Neural progenitor cell (in vitro differentiated cells): ENCODE data around the gene LTO1.

ENCODE experiments used
- EZH2 ChIP-seq: fragments of 200-600 bp; sonication (generic); IDR thresholded peaks from 2 replicates; pipeline ENCODE4 v1.6.1; 2017; ENCODE audit warnings: antibody characterized with exemption, mild to moderate bottlenecking, moderate library complexity
- EZH2phosphoT487 ChIP-seq: fragments of 200-600 bp; sonication (generic); IDR thresholded peaks from 2 replicates; pipeline ENCODE4 v1.6.1; 2017; ENCODE audit warnings: antibody characterized with exemption
- TF ChIP-seq, protein P1 (sequence below): fragments of 200-600 bp; sonication (generic); IDR thresholded peaks from 2 replicates; pipeline ENCODE4 v1.5.1; 2017; ENCODE audit warnings: antibody characterized with exemption, mild to moderate bottlenecking

- TF ChIP-seq, protein P1, sequence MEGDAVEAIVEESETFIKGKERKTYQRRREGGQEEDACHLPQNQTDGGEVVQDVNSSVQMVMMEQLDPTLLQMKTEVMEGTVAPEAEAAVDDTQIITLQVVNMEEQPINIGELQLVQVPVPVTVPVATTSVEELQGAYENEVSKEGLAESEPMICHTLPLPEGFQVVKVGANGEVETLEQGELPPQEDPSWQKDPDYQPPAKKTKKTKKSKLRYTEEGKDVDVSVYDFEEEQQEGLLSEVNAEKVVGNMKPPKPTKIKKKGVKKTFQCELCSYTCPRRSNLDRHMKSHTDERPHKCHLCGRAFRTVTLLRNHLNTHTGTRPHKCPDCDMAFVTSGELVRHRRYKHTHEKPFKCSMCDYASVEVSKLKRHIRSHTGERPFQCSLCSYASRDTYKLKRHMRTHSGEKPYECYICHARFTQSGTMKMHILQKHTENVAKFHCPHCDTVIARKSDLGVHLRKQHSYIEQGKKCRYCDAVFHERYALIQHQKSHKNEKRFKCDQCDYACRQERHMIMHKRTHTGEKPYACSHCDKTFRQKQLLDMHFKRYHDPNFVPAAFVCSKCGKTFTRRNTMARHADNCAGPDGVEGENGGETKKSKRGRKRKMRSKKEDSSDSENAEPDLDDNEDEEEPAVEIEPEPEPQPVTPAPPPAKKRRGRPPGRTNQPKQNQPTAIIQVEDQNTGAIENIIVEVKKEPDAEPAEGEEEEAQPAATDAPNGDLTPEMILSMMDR = no peak
- TF ChIP-seq EZH2phosphoT487 (no peak), EZH2 (no peak)
Measured at GRCh38 chr11:69632900-69633299, 42.3 kb downstream of the LTO1 start.
